EH (cell line): ENCODE measurements around the gene BRPF1.

ENCODE experiments used
- DNase-seq: peaks from one replicate; pipeline ENCODE4 v3.0.0-alpha.2; 2015; ENCODE audit warnings: low read depth

BRPF1 gene

GRCh38 chr3:9731206-9732079 is at the start of gene BRPF1:
TSS of gene BRPF1 (plus strand) at chr3:9731735. CDS start at chr3:9734141, 2,406 bp downstream.
- DNase-seq: peak; percentile 99

- DNase-seq: no peak
Observed at GRCh38 chr3:9682096-9682495, 49.4 kb upstream of the BRPF1 start.

- no peak for DNase-seq
Observed at GRCh38 chr3:9683426-9683825, 48.1 kb upstream of the BRPF1 start.

GRCh38 chr3:9685216-9686049 is 46.1 kb upstream of the BRPF1 start:
- no peak for DNase-seq

GRCh38 chr3:9686050-9686550 is 45.4 kb upstream of the BRPF1 start:
- no peak for DNase-seq

- no peak for DNase-seq
Observed at GRCh38 chr3:9686703-9687102, 44.8 kb upstream of the BRPF1 start.

GRCh38 chr3:9687514-9687913 is 44.0 kb upstream of the BRPF1 start:
- no peak for DNase-seq

- no peak for DNase-seq
Observed at GRCh38 chr3:9688961-9689360, 42.6 kb upstream of the BRPF1 start.

- DNase-seq: no peak
Observed at GRCh38 chr3:9689757-9690156, 41.8 kb upstream of the BRPF1 start.

GRCh38 chr3:9690451-9691450 is 40.8 kb upstream of the BRPF1 start:
- no peak for DNase-seq

GRCh38 chr3:9691636-9692035 is 39.9 kb upstream of the BRPF1 start:
- DNase-seq: no peak

GRCh38 chr3:9692416-9692815 is 39.1 kb upstream of the BRPF1 start:
- DNase-seq: no peak

- DNase-seq: no peak
Observed at GRCh38 chr3:9695345-9695744, 36.2 kb upstream of the BRPF1 start.

GRCh38 chr3:9695746-9696145 is 35.8 kb upstream of the BRPF1 start:
- no peak for DNase-seq

GRCh38 chr3:9696480-9697220 is 34.9 kb upstream of the BRPF1 start:
- DNase-seq: no peak

GRCh38 chr3:9697892-9698291 is 33.6 kb upstream of the BRPF1 start:
- no peak for DNase-seq

- no peak for DNase-seq
Observed at GRCh38 chr3:9698293-9698692, 33.2 kb upstream of the BRPF1 start.

GRCh38 chr3:9700536-9700935 is 31.0 kb upstream of the BRPF1 start:
- DNase-seq: no peak

- no peak for DNase-seq
Observed at GRCh38 chr3:9701006-9701405, 30.5 kb upstream of the BRPF1 start.

- DNase-seq: no peak
Observed at GRCh38 chr3:9701711-9702110, 29.8 kb upstream of the BRPF1 start.

GRCh38 chr3:9703240-9703639 is 28.3 kb upstream of the BRPF1 start:
- no peak for DNase-seq
